Activated CD4-positive, alpha-beta T cell treated with anti-CD3 and anti-CD28 coated beads for 48 hours (primary cell): Measurements from ENCODE around the gene GNAO1.

Experiments
- DNase-seq: peaks from one replicate; pipeline ENCODE4 v3.0.0-alpha.2; 2020

GNAO1 gene

DNA sequence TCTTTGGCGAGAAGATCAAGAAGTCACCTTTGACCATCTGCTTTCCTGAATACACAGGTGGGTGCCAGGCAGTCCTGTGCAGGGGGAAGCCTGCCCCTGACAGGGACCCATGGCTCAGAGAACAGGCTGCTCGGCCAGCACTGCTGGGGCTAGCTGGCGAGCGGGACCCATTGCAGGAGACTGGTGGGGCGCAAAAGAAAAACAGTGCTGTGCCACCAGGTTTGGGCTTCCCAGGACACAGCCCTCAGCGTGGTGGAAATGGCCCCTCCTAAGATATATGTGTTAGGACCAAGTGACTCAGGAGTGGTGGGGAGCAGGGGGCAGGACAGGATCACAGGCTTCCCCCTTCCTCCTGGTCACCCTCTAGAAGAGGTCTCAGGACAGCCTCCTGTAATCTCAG, 160.2 kb downstream of the GNAO1 start:
- no peak for DNase-seq

DNA sequence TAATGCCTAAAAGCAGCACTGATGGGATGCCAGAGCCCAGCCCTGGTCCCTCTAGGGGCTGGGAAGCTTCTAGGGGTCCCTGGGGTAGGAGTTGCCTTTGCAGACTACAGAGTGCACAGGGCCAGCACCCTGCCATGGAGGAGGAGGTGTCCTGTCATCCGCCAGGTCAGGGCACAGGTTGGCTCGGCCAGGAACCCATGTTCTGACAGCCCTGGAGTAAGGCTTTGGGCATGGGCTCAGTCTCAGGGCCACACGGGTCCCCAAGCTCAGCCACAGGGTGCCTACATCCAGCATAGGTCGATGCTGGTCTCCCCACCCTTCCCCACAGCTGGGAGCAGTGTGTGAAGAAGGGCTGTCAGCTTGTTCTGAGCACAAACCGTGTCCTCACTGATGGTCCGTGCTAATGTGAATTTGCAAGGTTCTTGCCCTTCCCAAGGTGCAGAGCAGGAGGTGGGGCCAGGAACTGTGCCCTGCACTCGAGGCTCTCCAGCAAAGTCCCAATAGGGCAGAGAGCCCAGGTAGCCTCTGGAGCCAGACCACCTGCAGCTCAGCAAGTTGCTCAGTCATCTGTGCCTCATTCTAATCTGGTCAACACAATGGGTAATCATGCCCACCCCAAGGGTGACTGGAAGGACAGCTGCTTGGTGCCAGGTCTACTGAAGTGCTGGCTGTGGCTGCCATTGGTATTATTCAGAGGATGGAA, 161.2 kb downstream of the GNAO1 start:
- DNase-seq, result no peak

DNA sequence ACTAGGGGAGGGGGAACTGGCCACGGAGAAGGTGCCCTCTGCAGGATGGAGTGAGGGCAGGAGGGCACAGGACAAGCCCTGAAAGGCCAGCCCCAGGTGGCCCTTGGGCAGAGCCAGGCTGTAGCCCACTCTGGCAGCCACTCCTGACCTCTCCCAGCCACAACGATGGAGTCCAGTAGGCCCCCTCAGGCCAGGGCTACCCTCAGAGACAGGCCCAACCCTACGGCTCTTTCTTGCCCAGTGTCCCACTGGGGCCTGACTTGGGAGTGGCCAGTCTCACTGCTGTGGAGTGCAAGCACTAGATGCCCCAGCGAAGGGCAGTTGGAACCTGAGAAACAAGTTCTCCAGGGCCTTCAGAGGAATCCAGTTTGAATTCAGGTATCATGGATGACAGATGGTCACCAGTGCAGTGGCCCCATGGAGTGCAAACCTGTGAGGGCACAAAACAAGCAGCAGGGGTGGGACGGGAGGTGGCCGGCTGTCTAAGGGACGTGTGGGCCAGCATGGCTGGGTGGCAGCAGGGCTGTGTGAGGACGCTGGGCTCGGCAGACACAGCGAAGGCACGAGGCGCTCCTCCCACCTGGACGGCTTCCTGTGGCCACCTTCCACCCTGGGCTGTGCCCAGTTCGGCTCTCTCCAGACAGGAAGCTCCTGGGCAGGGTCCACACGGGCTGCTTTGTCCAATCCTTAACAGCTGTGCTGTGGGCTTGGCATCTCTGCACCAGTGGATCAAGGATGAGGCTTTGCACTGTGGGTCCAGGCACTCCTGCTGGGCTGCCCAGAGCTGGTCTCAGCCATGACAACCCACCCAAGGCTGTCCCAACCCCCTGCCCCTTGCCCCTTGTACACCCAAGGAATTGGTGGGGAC, 162.0 kb downstream of the GNAO1 start:
- no peak for DNase-seq

- DNase-seq, result no peak
Observed at GRCh38 chr16:56354016-56354415, 162.7 kb downstream of the GNAO1 start.

GRCh38 chr16:56354746-56355145, 163.5 kb downstream of the GNAO1 start:
- DNase-seq, result no peak

- no peak for DNase-seq
Observed at GRCh38 chr16:56355221-56355620, 163.9 kb downstream of the GNAO1 start.

DNA sequence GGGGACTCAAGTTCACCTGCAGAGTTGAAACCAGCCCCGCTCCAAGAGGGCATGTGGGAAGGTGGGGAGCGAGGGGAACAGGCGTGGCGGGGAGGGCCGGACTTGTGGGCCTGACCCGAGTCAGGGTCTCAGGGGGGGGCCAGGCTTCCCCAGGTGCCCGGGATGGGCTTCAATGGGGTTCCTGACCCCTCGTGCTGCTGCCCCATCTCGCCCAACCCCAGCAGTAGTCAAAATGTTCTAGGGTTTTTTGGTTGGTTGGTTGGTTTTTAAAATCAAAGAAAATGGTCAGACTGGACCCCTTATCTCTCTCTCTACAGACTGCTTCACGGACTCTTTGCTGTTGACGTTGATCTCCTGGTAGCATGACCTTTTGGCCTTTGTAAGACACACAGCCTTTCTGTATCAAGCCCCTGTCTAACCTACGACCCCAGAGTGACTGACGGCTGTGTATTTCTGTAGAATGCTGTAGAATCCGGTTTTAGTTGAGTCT, 164.5 kb downstream of the GNAO1 start:
- no peak for DNase-seq

DNA sequence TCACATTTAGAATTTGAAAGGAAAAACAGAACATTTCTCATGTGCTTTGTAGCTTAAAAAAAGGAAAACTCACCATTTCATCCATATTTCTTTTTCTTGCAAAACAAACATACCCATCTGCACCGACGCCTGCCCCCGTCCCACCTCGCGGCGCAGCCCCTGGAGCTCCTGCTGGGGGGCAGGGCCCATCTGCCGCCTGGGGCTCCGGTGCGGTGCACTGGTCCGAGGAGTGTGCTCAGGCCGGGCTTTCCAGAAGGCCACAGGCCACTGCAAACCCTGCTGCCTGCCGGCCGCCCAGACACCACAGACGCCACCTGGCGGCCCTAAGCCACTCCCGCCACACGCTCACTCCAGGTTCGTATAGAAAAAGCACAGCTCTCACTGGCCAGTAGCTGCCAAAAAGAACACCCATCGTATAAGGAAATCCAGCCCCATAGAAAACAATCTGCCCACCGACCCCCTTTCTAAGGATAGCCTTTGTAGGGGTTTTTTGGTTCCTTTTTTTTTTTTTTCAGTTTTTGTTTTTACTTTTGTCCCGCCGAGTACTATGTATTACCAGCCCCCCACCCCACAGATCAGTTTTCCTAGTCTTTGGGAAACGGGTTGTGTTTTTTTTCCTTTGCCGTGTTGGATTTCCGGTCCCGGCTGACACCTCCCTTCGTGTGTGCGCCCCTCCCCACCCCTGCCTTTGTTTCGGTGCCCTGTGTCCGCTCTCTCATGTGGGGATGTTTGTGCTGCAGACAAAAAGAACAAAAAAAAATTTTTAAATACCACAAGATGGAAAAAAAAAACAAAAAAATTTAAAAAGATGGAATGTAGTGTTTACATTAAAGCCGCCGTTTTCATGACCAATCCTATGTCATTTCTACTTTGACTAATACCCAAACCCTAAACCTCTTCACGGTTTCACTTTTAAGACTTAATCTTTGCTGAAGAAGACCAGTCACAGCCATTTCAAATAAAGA, 165.3 kb downstream of the GNAO1 start:
- peak; percentile 70 for DNase-seq

GRCh38 chr16:56357241-56357764, 166.0 kb downstream of the GNAO1 start:
- DNase-seq, result no peak

DNA sequence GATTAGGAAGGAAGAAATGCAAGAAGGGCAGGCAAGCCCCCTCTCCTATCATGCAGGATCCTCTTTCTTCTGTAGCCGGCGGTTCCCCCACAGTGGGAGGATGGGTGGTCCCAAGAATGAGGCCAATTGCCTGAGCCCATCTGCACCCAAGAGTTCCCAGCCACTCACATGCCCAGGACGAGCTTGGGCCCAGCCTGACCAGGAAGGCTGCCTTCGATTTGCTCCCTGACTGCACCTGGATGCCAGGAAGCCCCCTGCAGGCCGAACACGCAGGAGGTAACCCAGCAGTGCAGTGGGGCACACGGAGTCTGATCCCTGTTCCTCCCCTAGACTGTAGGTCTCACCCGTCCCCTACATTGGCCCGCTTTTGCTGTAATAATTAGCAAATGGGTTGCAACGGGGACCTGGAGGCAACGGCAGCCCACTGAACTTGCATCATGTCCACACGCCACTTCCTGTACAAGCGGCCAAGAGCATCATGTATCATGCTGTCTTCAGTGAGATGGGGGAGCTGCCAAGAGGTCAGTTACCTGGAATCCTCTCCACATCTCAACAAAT, 166.6 kb downstream of the GNAO1 start:
- no peak for DNase-seq

DNA sequence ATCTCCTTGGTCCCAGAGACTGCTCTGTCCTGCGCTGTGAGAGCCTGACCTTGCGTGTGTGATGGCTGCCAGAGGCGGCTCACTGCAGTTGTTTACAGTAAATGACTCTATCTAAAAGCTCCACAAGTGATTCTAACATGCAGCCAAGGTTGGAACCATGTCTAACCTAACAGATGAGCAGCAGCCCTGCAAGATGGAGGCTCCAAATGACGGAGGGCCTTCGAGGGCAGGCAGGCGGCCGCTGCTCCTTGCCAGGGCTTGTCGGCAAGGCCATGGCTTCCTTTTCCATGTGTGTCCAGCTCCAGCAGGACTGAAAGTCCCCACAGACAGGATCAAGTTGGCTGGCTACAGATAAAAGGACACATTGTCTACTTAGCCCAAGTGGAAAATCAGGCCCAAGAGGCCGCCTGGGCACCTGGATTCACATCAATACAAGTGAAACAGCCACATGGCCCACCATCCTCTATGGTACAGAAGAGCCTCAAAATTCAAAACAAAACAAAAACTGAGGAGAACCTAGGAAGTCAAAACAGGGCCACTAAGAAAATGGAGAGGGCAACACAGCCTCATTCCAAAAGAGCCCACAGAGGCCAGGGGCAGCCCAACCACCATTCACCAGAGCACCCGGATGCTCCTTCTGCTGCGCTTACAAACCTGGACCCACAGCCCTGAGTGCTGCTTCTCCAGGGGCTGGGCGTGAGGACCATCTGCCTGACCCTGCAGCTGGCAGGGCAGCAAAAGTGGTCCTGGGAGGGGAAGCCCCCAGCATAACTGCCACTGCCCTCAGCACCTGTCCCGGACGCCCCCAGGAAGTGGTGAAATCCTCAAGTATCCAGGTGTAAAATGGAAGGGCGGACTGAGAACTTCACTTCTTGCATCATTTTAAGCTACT, 169.1 kb downstream of the GNAO1 start:
- DNase-seq, result no peak

DNA sequence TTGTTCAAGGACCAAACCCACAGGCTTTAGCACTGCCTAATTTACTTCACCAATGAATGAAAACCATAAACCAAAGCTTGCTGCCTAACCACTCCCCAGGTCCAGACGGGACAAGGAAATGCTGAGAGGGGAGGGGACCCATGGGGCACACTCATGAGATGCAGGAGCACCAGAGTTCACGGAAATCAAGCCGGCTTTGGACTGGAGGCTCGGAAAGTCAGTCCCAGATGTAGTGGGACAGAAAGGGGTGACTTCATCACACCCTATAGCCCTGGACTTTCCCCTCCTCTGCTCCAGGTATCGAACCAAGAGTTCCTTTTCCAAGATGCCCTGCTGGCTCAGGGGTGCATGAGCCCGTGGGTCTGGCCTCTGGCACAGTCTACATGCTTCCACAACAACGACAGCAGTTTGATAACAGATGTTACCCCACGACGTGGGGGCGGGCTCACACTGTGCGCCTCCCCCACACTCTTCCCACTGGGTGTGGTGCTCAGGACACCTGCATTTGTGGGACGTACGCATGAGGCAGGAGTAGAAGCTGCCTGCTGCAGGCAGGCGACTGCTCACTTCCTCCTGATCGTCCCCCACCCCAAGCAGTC, 170.9 kb downstream of the GNAO1 start:
- DNase-seq, result no peak

GRCh38 chr16:56362706-56363105, 171.4 kb downstream of the GNAO1 start:
- no peak for DNase-seq

- no peak for DNase-seq
Observed at GRCh38 chr16:56363181-56363716, 172.0 kb downstream of the GNAO1 start.

GRCh38 chr16:56363781-56364565, 172.7 kb downstream of the GNAO1 start:
- DNase-seq, result no peak

- DNase-seq, result no peak
Observed at GRCh38 chr16:56364865-56365264, 173.6 kb downstream of the GNAO1 start.

GRCh38 chr16:56365552-56365951, 174.3 kb downstream of the GNAO1 start:
- no peak for DNase-seq

GRCh38 chr16:56366945-56367344, 175.7 kb downstream of the GNAO1 start:
- DNase-seq, result no peak

DNA sequence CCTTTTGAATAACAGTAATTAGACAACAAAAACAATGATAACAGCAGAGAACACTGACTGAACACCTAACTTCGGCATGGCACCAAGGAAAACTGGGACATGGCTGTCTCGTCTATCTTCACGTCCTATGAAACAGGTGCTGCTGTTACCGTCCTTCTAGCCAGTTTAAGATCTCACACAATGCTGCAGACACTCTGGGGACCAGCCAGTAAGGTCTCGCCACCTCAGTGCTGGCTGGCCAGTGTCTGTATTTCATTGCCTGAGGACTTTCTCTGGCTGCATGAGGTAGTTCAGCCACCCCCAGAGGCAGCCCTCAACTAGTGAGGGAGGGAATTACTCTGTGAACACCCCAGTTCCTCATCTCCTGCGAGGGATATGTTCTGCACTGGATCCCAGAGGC, 176.5 kb downstream of the GNAO1 start:
- no peak for DNase-seq

GRCh38 chr16:56368545-56368944, 177.3 kb downstream of the GNAO1 start:
- DNase-seq, result no peak
